Stomach smooth muscle (tissue), 2 donors: ENCODE data around the gene KCNJ9.
"Not testable (repeated sequence)": the region's sequence is repeated elsewhere in the genome, so short reads cannot be mapped to it uniquely, and the experiment has no call there.

Source experiments
- H3K27ac ChIP-seq: one replicate; pipeline ENCODE4 v1.7.0; 2013; ENCODE audit warnings: mild to moderate bottlenecking, low read length, inconsistent platforms
- H3K27me3 ChIP-seq, 2 donors: one replicate each; pipeline ENCODE4 v1.7.0; 2013; ENCODE audit warnings: low read length in 2 of 2; ENCODE audit not compliant: insufficient read depth in 2 of 2, control insufficient read depth in 1 of 2
- H3K36me3 ChIP-seq, 2 donors: one replicate each; pipeline ENCODE4 v1.7.0; 2013; ENCODE audit warnings: low read length in 2 of 2; ENCODE audit not compliant: control insufficient read depth in 2 of 2, insufficient read depth in 2 of 2
- H3K4me1 ChIP-seq: one replicate; pipeline ENCODE4 v1.7.0; 2013; ENCODE audit warnings: low read length; ENCODE audit not compliant: control insufficient read depth, insufficient read depth
- H3K4me3 ChIP-seq, 2 donors: one replicate each; pipeline ENCODE4 v1.7.0; 2013; ENCODE audit warnings: low read length in 2 of 2
- H3K9ac ChIP-seq, 2 donors: one replicate each; pipeline ENCODE4 v1.7.0; 2013; ENCODE audit warnings: low read length in 2 of 2, mild to moderate bottlenecking in 1 of 2
- H3K9me3 ChIP-seq, 2 donors: one replicate each; pipeline ENCODE4 v1.7.0; 2013; ENCODE audit warnings: low read length in 2 of 2; ENCODE audit not compliant: control insufficient read depth in 2 of 2
- donor health status: healthy.
- donor health status: Pancreatic carcinoma.

The KCNJ9 gene

DNA sequence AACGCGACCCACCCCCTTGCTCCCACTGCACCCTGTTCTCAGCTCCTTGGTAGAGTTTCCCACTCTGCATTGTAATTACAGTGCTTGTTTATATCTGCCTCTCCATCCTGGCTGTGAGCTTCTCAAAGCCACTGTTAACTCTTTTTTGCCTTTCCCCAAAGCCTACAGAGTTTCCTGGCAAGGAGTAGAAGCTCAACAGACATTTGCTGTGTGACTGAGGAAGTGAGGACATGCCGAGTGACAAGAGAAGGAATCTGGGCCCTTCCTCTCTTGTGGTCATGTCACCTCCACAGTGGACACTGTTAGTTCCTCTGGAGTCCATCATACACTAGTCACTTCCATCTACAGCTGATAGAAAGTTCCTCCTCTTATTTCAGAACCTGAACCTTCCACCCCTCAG lies 23.1 kb downstream of the KCNJ9 start:
- peak overlapping the region; percentile 49 for H3K27ac ChIP-seq
- no peaks in the 10 kb centered on the region for H3K36me3 ChIP-seq
- no peak overlapping the region for H3K4me3 ChIP-seq
- H3K4me1 ChIP-seq, result peaks cover 41% of the 10 kb centered on the region
- H3K9me3 ChIP-seq, result no peaks in the 10 kb centered on the region
- H3K27me3 ChIP-seq, result no peaks in the 10 kb centered on the region
- H3K9ac ChIP-seq, result peak overlapping the region in 1 of 2 donors; percentile 36

DNA sequence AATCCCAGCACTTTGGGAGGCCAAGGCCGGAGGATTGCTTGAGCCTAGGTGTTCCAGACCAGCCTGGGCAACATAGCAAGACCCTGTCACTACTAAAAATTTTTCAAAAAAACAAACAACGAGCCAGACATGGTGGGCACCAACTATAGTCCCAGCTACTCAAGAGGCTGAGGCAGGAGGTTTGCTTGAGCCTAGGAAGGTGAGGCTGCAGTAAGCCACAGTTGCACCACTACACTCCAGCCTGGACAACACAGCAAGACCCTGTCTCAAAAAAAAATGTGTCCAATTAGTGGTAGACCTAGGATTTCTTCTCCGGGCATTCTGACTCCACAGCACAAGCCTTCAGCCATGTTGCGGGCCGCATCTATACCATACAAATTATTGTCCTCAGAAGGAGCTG lies 23.8 kb downstream of the KCNJ9 start:
- H3K4me1 ChIP-seq, result peaks cover 43% of the 10 kb centered on the region
- H3K9me3 ChIP-seq, result no peaks in the 10 kb centered on the region
- no peaks in the 10 kb centered on the region for H3K27me3 ChIP-seq
- H3K9ac ChIP-seq, result no peak overlapping the region
- H3K4me3 ChIP-seq, result no peak overlapping the region
- H3K27ac ChIP-seq, result peak overlapping the region; percentile 49
- H3K36me3 ChIP-seq, result no peaks in the 10 kb centered on the region

GRCh38 chr1:160107512-160107911 lies 26.2 kb downstream of the KCNJ9 start:
- Histone ChIP-seq H3K9me3 (no peaks in the 10 kb centered on the region), H3K9ac (no peak overlapping the region), H3K4me1 (peaks cover 26% of the 10 kb centered on the region), H3K4me3 (no peak overlapping the region), H3K27ac (no peak overlapping the region), H3K36me3 (no peaks in the 10 kb centered on the region), H3K27me3 (no peaks in the 10 kb centered on the region)

GRCh38 chr1:160108888-160109662 lies 27.7 kb downstream of the KCNJ9 start:
- peaks cover 19% of the 10 kb centered on the region for H3K4me1 ChIP-seq
- H3K36me3 ChIP-seq, result no peaks in the 10 kb centered on the region
- no peaks in the 10 kb centered on the region for H3K27me3 ChIP-seq
- no peak overlapping the region for H3K9ac ChIP-seq
- no peaks in the 10 kb centered on the region for H3K9me3 ChIP-seq
- no peak overlapping the region for H3K4me3 ChIP-seq
- no peak overlapping the region for H3K27ac ChIP-seq

DNA sequence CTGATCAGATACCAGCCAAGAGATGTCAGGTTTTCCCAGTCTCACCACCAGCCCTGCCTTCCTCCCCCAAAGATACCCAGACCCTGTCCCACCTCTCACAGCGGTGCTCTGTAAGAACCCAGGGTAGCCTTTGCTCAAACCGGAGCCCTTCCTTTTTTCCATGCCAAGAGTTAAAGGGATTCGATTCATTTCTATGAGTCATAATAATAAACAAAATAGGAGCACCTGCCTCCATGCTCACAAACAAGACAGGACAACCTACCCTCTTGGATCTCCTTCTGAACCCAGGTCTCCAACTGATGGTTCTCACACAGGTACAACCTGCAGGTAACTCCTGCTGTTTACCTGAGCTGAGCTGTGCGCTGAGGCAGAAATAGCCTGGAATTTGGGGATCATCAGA lies 28.3 kb downstream of the KCNJ9 start:
- no peaks in the 10 kb centered on the region for H3K36me3 ChIP-seq
- no peaks in the 10 kb centered on the region for H3K9me3 ChIP-seq
- H3K27me3 ChIP-seq, result no peaks in the 10 kb centered on the region
- H3K4me1 ChIP-seq, result peaks cover 13% of the 10 kb centered on the region
- no peak overlapping the region for H3K9ac ChIP-seq
- H3K4me3 ChIP-seq, result no peak overlapping the region
- no peak overlapping the region for H3K27ac ChIP-seq

DNA sequence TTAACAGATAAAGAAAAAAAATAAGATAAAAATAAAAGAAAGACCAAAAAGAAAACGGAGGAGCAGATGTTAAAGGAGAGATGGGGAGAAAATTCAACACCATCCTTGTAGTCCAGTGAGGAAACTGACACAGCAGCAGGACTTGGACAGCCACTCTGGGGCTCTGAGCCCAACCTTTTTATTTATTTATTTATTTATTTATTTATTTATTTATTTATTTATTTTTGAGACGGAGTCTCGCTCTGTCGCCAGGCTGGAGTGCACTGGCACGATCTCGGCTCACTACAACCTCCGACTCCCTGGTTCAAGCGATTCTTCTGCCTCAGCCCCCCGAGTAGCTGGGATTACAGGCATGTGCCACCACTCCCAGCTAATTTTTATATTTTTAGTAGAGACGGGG lies 30.1 kb downstream of the KCNJ9 start:
- not testable (repeated sequence) for H3K9ac ChIP-seq, H3K4me3 ChIP-seq, H3K36me3 ChIP-seq, H3K27ac ChIP-seq, H3K9me3 ChIP-seq, H3K27me3 ChIP-seq
- peaks cover 22% of the 10 kb centered on the region for H3K4me1 ChIP-seq

DNA sequence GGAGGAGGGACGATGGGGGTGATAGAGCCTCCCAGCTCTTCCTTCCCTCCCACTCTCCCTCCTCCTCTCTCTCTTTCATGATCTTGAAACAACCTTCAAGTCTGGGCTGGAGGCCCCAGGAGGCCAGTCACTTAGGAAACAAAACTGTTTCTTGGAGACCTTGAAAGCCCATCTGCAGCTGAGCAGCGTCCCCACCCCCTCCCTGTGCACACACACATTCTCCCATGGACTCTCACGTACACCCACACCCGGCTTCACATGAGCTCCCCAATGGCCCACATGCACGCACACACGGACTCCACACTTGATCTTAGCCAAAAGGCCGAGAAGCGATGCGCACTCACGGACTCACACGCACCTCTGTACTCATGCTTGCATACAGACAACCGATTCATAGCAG lies 31.0 kb downstream of the KCNJ9 start:
- Histone ChIP-seq H3K4me1 (peaks cover 30% of the 10 kb centered on the region), H3K27ac (no peak overlapping the region), H3K36me3 (no peaks in the 10 kb centered on the region), H3K9me3 (no peaks in the 10 kb centered on the region), H3K9ac (no peak overlapping the region), H3K4me3 (no peak overlapping the region), H3K27me3 (no peaks in the 10 kb centered on the region)

- Histone ChIP-seq H3K4me3 (no peak overlapping the region), H3K9ac (no peak overlapping the region)
These were observed 32.1 kb downstream of the KCNJ9 start for GRCh38 chr1:160113407-160113806.

DNA sequence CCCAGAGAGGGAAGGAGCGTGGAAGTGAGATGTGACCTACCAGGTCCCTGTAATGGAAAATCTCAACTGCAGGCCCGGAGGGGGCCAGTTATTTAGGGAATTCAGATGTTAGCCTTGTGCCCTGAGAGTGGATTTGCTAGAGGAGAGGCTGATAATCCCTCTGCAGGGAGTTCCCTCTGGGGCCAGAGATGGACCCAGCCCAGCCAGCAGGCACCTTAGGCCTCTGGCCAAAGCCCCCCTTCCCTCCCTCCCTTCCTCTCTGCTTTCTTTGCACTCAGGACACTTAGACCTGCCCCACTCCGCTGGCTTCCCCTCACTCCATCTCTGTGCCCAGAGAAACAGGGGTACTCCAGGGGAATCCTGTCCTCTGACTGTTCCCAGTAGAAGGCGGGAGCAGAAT lies 32.7 kb downstream of the KCNJ9 start:
- H3K4me1 ChIP-seq, result peaks cover 42% of the 10 kb centered on the region
- H3K27ac ChIP-seq, result peak overlapping the region; percentile 76
- H3K9me3 ChIP-seq, result no peaks in the 10 kb centered on the region
- no peaks in the 10 kb centered on the region for H3K27me3 ChIP-seq
- H3K4me3 ChIP-seq, result no peak overlapping the region
- H3K9ac ChIP-seq, result no peak overlapping the region
- no peaks in the 10 kb centered on the region for H3K36me3 ChIP-seq

More at GRCh38 chr1:160113407-160113806, 32.1 kb downstream of the KCNJ9 start:
- H3K27me3 ChIP-seq, result no peaks in the 10 kb centered on the region
- H3K27ac ChIP-seq, result no peak overlapping the region
- no peaks in the 10 kb centered on the region for H3K36me3 ChIP-seq
- no peaks in the 10 kb centered on the region for H3K9me3 ChIP-seq
- H3K4me1 ChIP-seq, result peaks cover 37% of the 10 kb centered on the region

DNA sequence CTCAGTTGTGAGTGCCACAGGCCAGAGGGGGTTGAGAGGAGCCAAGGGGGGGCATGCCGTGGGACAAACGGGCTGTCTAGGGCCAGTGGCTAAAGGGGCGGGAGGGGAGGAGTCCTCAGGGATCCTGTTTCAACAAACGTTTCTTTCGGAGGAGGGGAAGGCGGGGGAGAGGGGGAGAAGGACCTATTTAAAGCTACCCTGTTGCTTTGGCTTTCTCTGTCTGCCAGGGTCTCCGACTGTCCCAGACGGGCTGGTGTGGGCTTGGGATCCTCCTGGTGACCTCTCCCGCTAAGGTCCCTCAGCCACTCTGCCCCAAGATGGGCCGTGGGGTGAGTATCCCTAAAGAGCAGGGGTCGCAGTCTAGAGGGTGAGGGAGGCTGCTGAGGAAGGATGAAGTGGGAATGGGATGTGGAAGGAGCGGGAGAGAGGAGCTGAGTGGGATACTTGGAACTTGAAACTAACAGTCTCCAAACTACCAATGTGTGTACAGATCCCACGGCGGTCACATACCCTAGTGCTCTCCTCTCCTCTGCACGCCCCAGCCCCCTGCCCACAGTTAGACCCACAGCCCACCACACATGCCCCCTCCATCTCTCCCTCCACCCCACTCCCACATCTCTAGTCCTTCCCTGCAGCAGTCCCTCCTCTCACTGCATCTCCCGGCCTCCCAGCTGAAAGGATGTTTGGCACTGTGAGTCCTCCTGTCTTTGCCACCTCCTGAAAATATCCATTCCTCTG lies 34.4 kb downstream of the KCNJ9 start, which contains the start of gene ATP1A2:
Gene ATP1A2, plus strand, starts transcription at position 215 of the 738 bp plus-strand sequence. Its CDS starts 103 bp downstream, at position 318.
- Histone ChIP-seq H3K9ac (peak within 1 kb of the TSS; percentile 68 to 77), H3K4me3 (peak within 1 kb of the TSS; percentile 48 to 81), H3K4me1 (peaks cover 39% of the 10 kb centered on the region), H3K9me3 (no peaks in the 10 kb centered on the region), H3K27ac (peak within 1 kb of the TSS; percentile 76), H3K27me3 (no peaks in the 10 kb centered on the region), H3K36me3 (no peaks in the 10 kb centered on the region)
